ENCODE measurements around the gene AGBL4. TPM values are rescaled to one million over a fixed set of nuclear protein-coding genes. Genes with fewer than 3 reads are reported as not detected.

The AGBL4 gene
- total and polyA plus RNA-seq, 2 of the 4 experiments (the other 2 are of a cell fraction), result not detected

- POLR2A ChIA-PET (ENCODE audit: unreplicated experiment), result no interaction called here
- dilution Hi-C loops (cut with HindIII; ENCODE audit: low sequenced_read_pairs, unreplicated experiment), result no loop called here
- H4K91ac ChIP-seq (ENCODE audit: insufficient read depth, low read depth, low read length), result no peak overlapping the region
- DNase-seq (no peak), ATAC-seq (ENCODE audit: low read depth) (no peak)
- no peak overlapping the region for H3K56ac ChIP-seq (ENCODE audit: extremely low read depth, insufficient read depth, low read length)
- H3K27ac ChIP-seq (ENCODE audit: insufficient read depth, low read length), result no peak overlapping the region
- peaks cover 9% of the 10 kb centered on the region; the same call in 1 of the 2 replicates for H3K4me1 ChIP-seq (ENCODE audit: control insufficient read depth, insufficient read depth, low read length)
- TF ChIP-seq BHLHE40 (IDR thresholded peaks at IDR 0.05; ENCODE audit: low read depth, low read length), result no peak
- TF ChIP-seq MXI1 (IDR thresholded peaks at IDR 0.05; ENCODE audit: borderline replicate concordance, low read depth, low read length), result no peak
- TF ChIP-seq CEBPB (IDR thresholded peaks at IDR 0.05; ENCODE audit: low read depth, low read length), result no peak
- no peak for TF ChIP-seq MAZ (IDR thresholded peaks at IDR 0.05; ENCODE audit: borderline replicate concordance, low read depth, low read length)
- TF ChIP-seq SMC3 (IDR thresholded peaks at IDR 0.05; ENCODE audit: low read depth, low read length), result no peak
- TF ChIP-seq USF2 (IDR thresholded peaks at IDR 0.05; ENCODE audit: low read depth, low read length), result no peak
- no peak for TF ChIP-seq ELK1 (IDR thresholded peaks at IDR 0.05; ENCODE audit: borderline replicate concordance, low read depth, low read length)
- no peak for TF ChIP-seq FOS (IDR thresholded peaks at IDR 0.05; ENCODE audit: low read depth, low read length)
- TF ChIP-seq RFX5 (IDR thresholded peaks at IDR 0.05; ENCODE audit: low read depth, low read length), result no peak
- TF ChIP-seq POLR2A (IDR thresholded peaks at IDR 0.05; ENCODE audit: low read depth, low read length), result no peak
- no peak for TF ChIP-seq NFE2L2 (IDR thresholded peaks at IDR 0.05; ENCODE audit: low read depth, low read length)
- no peak for TF ChIP-seq CHD1 (IDR thresholded peaks at IDR 0.05; ENCODE audit: low read depth, low read length)
- TF ChIP-seq RCOR1 (IDR thresholded peaks at IDR 0.05; ENCODE audit: insufficient replicate concordance, low read length), result no peak
- TF ChIP-seq RAD21 (IDR thresholded peaks at IDR 0.05; ENCODE audit: low read length), result no peak
- TF ChIP-seq MAFK (IDR thresholded peaks at IDR 0.05; ENCODE audit: low read depth, low read length), result no peak
- no peak for TF ChIP-seq CTCF (conservative IDR thresholded peaks at IDR 0.05; ENCODE audit: low read depth, low read length)
- no TSS peak for BruUV-seq (replicated peaks)
- no peak overlapping the region for H3K9ac ChIP-seq (ENCODE audit: low read depth, low read length)
- H2BK15ac ChIP-seq (ENCODE audit: low read depth, low read length), result no peak overlapping the region
- no peak overlapping the region for H3K4ac ChIP-seq (ENCODE audit: low read depth, low read length)
- H2BK5ac ChIP-seq (ENCODE audit: low read depth, low read length, poor library complexity, severe bottlenecking), result no peak overlapping the region
- no peaks in the 10 kb centered on the region for H3K9me1 ChIP-seq (ENCODE audit: insufficient read depth, low read length)
- intact Hi-C loops (cut with micrococcal nuclease), result no loop called here
- H3K23ac ChIP-seq (ENCODE audit: low read depth, low read length), result no peak overlapping the region
- no peak overlapping the region for H3K14ac ChIP-seq (replicated peaks; ENCODE audit: low read depth, low read length)
- WGBS, 2 experiments (ENCODE audit: extremely low coverage in 2 of 2, insufficient read length in 1 of 2), result no CpG with 5 or more reads among the region's 3 CpGs
- H4K8ac ChIP-seq (ENCODE audit: low read depth in 2 of 2, low read length in 2 of 2), result no peak overlapping the region
- no peak overlapping the region for H2AFZ ChIP-seq (replicated peaks; ENCODE audit: low read length, poor library complexity)
- in situ Hi-C loops (cut with MboI; ENCODE audit: low sequenced_read_pairs), result no loop called here
- H4K20me1 ChIP-seq (ENCODE audit: insufficient read depth, low read length), result no peaks in the 10 kb centered on the region
- no peak overlapping the region for H2BK20ac ChIP-seq (ENCODE audit: low read depth, low read length)
- H3K18ac ChIP-seq (ENCODE audit: low read depth, low read length), result no peak overlapping the region
- H4K5ac ChIP-seq (ENCODE audit: low read depth, low read length), result no peak overlapping the region
- H2BK120ac ChIP-seq (ENCODE audit: low read depth, low read length), result no peak overlapping the region
- H2AK5ac ChIP-seq (ENCODE audit: low read depth, low read length), result no peak overlapping the region
- CTCF ChIA-PET, result no interaction called here
- H3K27me3 ChIP-seq (ENCODE audit: control insufficient read depth, insufficient read depth, low read length), result no peaks in the 10 kb centered on the region
- no peak overlapping the region for H3K4me2 ChIP-seq (ENCODE audit: low read depth, low read length)
- no peak overlapping the region for H3K4me3 ChIP-seq (ENCODE audit: insufficient read depth, low read depth, low read length)
- no peaks in the 10 kb centered on the region for H3K36me3 ChIP-seq (ENCODE audit: control insufficient read depth, insufficient read depth, low read length)
- H2AK9ac ChIP-seq (replicated peaks; ENCODE audit: low read depth, low read length, poor library complexity), result no peak overlapping the region
- no peaks in the 10 kb centered on the region for H3K9me3 ChIP-seq (ENCODE audit: control insufficient read depth, insufficient read depth, low read length)
- no peaks in the 10 kb centered on the region for H3K79me1 ChIP-seq (ENCODE audit: low read depth in 1 of 2, low read length in 2 of 2)
Observed at GRCh38 chr1:48523558-48523957, 1500.2 kb downstream of the AGBL4 start.
